GM12892 (cell line): ENCODE measurements around the gene FBXO8.

Experiments
- POLR2A ChIP-seq: IDR thresholded peaks from 2 replicates; pipeline ENCODE4 v1.6.1; 2011; ENCODE audit warnings: low read depth, low read length, control low read depth
- POLR2AphosphoS5 ChIP-seq: IDR thresholded peaks from 2 replicates; pipeline ENCODE4 v1.6.1; 2011; ENCODE audit warnings: low read depth, low read length, control low read depth
- TAF1 ChIP-seq: IDR thresholded peaks from 2 replicates; pipeline ENCODE4 v1.6.1; 2011; ENCODE audit warnings: low read depth, mild to moderate bottlenecking, control low read depth, low read length, borderline replicate concordance

DNA sequence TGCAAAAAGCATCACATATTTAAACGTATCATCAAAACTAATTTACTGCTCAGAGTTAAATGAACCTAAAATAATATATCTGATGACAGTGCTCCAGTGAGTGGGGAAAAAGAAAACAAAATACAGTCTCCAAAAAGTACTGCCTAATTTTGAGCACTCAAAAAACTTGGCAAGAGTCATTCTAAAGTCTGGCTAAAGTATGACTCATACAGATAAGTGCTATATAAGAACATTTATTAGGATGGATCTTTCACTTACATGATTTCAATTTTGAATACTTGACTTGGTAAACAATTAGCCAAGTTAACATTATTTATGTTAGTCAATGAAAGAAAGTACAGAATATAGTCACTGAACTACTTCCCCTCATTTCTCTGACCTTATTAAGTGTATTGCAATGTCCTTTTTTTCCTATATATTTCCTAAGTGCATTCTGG, 27.2 kb downstream of the FBXO8 start:
- TF ChIP-seq POLR2AphosphoS5 (no peak), POLR2A (no peak), TAF1 (no peak)
